ENCODE measurements around the gene TRIM47. TPM values are rescaled to one million over a fixed set of nuclear protein-coding genes. Genes with fewer than 3 reads are reported as not detected.

The TRIM47 gene
- total RNA-seq, 4 donors from 2014 or later, result 18.5 to 53.8 (median 29.6) TPM

GRCh38 chr17:75895370-75896155 lies 17.2 kb upstream of the TRIM47 start:
- DNase-seq (ENCODE audit: low spot score), result no peak
- no peak for TF ChIP-seq CTCF (IDR thresholded peaks at IDR 0.05)
- ATAC-seq (ENCODE audit: low FRiP score), result no peak

DNA sequence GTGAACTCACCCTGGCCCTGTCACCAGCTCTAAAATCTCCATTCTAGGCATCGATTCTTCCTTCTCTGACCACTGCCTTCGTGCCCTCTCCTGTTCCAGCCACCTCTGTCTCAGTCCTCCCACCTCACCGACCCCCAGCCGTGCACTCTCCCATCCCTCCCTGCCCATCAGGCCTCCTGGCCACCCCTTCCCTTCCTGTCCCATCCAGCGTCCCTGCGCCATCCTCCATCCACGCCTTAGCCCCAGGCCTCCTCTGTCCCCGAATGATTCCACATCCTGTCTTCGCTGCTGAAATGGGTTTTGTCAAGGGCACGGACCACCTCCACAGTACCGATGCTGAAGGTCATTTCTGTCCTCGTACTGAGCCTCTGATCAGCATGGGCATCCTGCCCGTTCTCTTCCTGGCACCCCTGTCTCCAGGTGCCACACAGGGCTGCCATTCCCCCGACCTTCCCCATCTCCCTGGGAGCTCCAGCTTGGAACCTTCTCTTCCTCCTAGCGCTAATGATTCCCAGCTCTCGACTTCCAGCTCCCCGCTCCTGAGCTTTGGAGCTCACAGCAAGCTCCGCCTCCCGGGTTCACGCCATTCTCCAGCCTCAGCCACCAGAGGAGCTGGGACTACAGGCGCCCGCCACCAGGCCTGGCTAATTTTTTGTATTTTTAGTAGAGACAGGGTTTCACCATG lies 15.8 kb upstream of the TRIM47 start:
- no peak for DNase-seq (ENCODE audit: low spot score)
- no peak for ATAC-seq (ENCODE audit: low FRiP score)
- TF ChIP-seq CTCF (IDR thresholded peaks at IDR 0.05), result no peak

- no peak for DNase-seq (ENCODE audit: low spot score)
- ATAC-seq (ENCODE audit: low FRiP score), result no peak
- TF ChIP-seq CTCF (IDR thresholded peaks at IDR 0.05), result no peak
Observed at GRCh38 chr17:75893305-75894048, 15.1 kb upstream of the TRIM47 start.

GRCh38 chr17:75892556-75893224 lies 14.3 kb upstream of the TRIM47 start:
- ATAC-seq (ENCODE audit: low FRiP score) (no peak), DNase-seq (ENCODE audit: low spot score) (no peak)
- TF ChIP-seq CTCF (IDR thresholded peaks at IDR 0.05), result no peak

DNA sequence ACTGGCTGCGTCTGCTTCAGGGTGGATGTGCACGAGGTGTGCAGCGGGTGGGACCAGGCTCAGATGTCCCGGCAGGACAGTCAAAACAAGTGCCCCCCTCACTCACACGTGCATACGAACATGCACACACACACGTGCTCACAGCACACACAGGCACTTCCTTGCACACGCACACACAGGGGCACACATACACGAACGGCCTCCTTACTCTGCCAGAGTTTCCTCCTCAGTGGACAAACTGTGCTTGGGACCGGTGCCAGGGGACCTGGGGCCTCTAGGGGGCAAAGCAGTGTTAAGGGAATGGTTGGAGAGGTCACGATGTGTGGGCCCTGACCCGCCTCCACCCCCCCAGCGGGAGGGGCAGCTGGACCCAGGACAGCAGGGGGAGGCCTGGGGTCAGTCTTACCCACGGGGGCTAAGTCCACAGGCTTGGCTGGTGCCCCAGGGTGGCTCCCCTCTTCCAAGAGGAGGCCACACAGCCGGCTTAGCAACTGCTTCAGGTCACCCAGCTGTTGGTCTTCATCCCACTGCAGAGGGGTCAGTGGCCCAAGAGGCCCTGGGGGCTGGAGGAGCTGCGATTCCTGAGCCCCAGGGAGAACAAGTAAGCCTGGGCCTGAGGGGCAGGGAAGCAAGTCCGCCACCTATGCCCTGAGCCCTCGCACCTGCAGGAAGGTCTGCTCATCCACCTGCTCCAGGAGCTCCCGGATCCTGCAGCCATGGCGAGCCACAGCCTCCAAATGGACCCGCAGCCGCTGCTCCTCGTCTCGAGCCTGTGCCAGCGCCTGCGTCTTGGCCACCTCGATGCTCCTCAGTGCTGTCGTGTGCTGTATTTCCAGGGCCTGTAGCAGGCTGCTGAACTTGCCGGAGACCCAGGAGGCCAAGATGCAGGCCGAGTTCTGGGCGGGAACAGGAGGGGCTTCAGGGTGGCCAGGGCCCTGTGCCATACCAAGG lies 13.5 kb upstream of the TRIM47 start:
- TF ChIP-seq CTCF (IDR thresholded peaks at IDR 0.05), result no peak
- ATAC-seq (ENCODE audit: low FRiP score) (no peak), DNase-seq (ENCODE audit: low spot score) (no peak)
